ENCODE data around the gene C1orf35. TPM values are rescaled to one million over a fixed set of nuclear protein-coding genes. Genes with fewer than 3 reads are reported as not detected.

C1orf35 gene
- total RNA-seq, 1 experiment from 2014 or later: 31.0 TPM

DNA sequence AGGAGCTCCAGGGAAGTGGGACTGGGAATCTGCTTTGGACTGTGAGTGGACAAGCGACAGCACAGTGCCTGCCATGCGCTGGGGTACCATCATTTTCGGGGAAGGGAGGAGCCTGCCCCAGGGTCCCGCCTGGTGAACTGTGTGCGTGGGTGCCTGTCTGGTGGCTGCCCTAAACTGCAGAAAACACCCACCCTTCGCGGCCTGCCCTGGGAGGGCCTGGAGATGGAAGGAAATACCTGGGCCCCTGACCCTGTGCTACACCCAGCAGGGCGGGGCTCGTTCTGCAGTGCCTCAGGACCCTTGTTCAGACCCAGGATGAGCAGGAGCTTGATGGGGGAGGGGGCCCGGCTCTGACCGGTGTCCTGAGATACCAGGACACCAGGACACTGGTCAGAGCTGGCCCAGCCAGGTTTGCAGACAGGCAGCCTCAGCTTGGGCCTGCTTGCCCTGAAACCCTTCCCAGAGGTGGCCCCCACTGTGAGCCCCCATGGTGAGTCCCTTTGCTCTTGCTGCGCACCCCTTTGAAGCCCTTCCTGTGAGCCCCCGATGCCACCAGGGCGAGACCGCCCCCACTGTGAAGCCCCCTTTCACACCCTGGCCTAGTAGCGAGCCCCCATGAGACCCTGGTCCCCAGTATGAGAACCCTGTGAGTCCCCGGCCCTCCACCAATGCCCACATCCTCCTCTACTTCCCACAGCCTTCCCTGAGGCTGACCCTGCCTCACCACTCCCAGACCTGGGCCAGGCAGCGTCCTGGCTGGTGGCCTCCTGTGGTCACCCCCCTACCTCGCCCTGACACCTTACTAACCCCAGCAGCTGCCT lies 49.2 kb upstream of the C1orf35 start:
- Histone ChIP-seq H3K27me3 (ENCODE audit: insufficient read depth, low read length) (no peaks in the 10 kb centered on the region; the same call in 1 of the 2 replicates), H3K79me1 (ENCODE audit: insufficient read depth, low read depth, low read length, poor library complexity, severe bottlenecking) (no peaks in the 10 kb centered on the region), H3K18ac (ENCODE audit: insufficient read length, low read depth, low read length) (no peak overlapping the region), H2BK20ac (ENCODE audit: low read depth, low read length, poor library complexity, severe bottlenecking) (no peak overlapping the region), H3K14ac (ENCODE audit: insufficient read depth, low read length) (no peak overlapping the region), H2BK120ac (ENCODE audit: low read depth, low read length, poor library complexity, severe bottlenecking) (no peak overlapping the region), H4K20me1 (ENCODE audit: control insufficient read depth, insufficient read depth, insufficient read length) (peaks cover 3% of the 10 kb centered on the region), H2BK15ac (ENCODE audit: low read depth, low read length) (no peak overlapping the region), H3K79me2 (ENCODE audit: insufficient read depth, low read length) (no peaks in the 10 kb centered on the region), H3T11ph (ENCODE audit: low read length) (no peak overlapping the region), H4K91ac (ENCODE audit: insufficient read length, low read depth, low read length) (no peak overlapping the region), H4K5ac (ENCODE audit: insufficient read length, low read depth, low read length) (no peak overlapping the region), H3K23ac (ENCODE audit: insufficient read length, low read depth, low read length) (no peak overlapping the region), H3K4me2 (ENCODE audit: insufficient read depth, insufficient read length, low read length) (no peak overlapping the region), H3K23me2 (ENCODE audit: insufficient read length, low read depth, low read length, poor library complexity, severe bottlenecking) (no peaks in the 10 kb centered on the region), H3K4ac (ENCODE audit: low read depth, low read length) (no peak overlapping the region), H3K27ac (ENCODE audit: insufficient read length, low read depth, low read length) (no peak overlapping the region), H2BK5ac (ENCODE audit: insufficient read length, low read length) (no peak overlapping the region), H2AK5ac (ENCODE audit: insufficient read length, low read length) (no peak overlapping the region), H3K4me1 (ENCODE audit: insufficient read depth, low read length) (no peaks in the 10 kb centered on the region), H4K8ac (replicated peaks; ENCODE audit: insufficient read length, low read depth, low read length) (no peak overlapping the region), H2BK12ac (ENCODE audit: insufficient read length, low read depth, low read length) (no peak overlapping the region), H2AFZ (ENCODE audit: low read length) (no peak overlapping the region), H3K9me3 (ENCODE audit: control insufficient read depth, low read depth, low read length) (no peaks in the 10 kb centered on the region), H3K56ac (ENCODE audit: insufficient read length, low read depth, low read length) (no peak overlapping the region), H3K9ac (ENCODE audit: extremely low read depth, insufficient read length, low read length) (no peak overlapping the region)
- Mint-ChIP-seq H3K4me1 (peaks cover 3 to 9% of the 10 kb centered on the region in 2 experiments; a peak in 2 of 4 replicates), H3K4me3 (peak overlapping the region in 1 of 2 experiments; percentile 32; a peak in 2 of 5 replicates), H3K27me3 (ENCODE audit: low read depth) (no peaks in the 10 kb centered on the region), H3K27ac (peak overlapping the region in 1 of 3 experiments; percentile 90; a peak in 1 of 7 replicates), H3K36me3 (ENCODE audit: insufficient read depth in 1 of 3, low read depth in 3 of 3) (no peaks in the 10 kb centered on the region), H3K9me3 (no peaks in the 10 kb centered on the region)
- WGBS (ENCODE audit: extremely low coverage, insufficient read length, low lambda C conversion rate): no CpG with 5 or more reads among the region's 19 CpGs
- TF ChIP-seq, protein P1, sequence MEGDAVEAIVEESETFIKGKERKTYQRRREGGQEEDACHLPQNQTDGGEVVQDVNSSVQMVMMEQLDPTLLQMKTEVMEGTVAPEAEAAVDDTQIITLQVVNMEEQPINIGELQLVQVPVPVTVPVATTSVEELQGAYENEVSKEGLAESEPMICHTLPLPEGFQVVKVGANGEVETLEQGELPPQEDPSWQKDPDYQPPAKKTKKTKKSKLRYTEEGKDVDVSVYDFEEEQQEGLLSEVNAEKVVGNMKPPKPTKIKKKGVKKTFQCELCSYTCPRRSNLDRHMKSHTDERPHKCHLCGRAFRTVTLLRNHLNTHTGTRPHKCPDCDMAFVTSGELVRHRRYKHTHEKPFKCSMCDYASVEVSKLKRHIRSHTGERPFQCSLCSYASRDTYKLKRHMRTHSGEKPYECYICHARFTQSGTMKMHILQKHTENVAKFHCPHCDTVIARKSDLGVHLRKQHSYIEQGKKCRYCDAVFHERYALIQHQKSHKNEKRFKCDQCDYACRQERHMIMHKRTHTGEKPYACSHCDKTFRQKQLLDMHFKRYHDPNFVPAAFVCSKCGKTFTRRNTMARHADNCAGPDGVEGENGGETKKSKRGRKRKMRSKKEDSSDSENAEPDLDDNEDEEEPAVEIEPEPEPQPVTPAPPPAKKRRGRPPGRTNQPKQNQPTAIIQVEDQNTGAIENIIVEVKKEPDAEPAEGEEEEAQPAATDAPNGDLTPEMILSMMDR (conservative IDR thresholded peaks at IDR 0.05): no peak
- DNase-seq: no peak
